Neuron (in vitro differentiated cells): Measurements from ENCODE around the gene ZNF821.
A peak's percentile ranks its signal among the peaks of the same experiment; 100 is the strongest.

ENCODE experiments used
- H2AFZ ChIP-seq: one replicate; pipeline ENCODE4 v1.6.1; 2013; ENCODE audit warnings: low read depth, mild to moderate bottlenecking, inconsistent platforms, low read length, moderate library complexity
- H3K27me3 ChIP-seq: one replicate; pipeline ENCODE4 v1.6.1; 2013; ENCODE audit warnings: low read length; ENCODE audit not compliant: insufficient read depth
- H3K36me3 ChIP-seq: one replicate; pipeline ENCODE4 v1.6.1; 2013; ENCODE audit warnings: low read length; ENCODE audit not compliant: insufficient read depth
- H3K4me1 ChIP-seq: one replicate; pipeline ENCODE4 v1.6.1; 2013; ENCODE audit warnings: low read length; ENCODE audit not compliant: insufficient read depth
- H3K4me3 ChIP-seq: 2 replicates; pipeline ENCODE4 v1.5.1; 2013; ENCODE audit warnings: mild to moderate bottlenecking, low read length, moderate library complexity
- H3K9me3 ChIP-seq: one replicate; pipeline ENCODE4 v1.6.1; 2013; ENCODE audit warnings: low read length

ZNF821 gene

GRCh38 chr16:71894921-71895678 lies 11.1 kb upstream of the ZNF821 start, which contains the start of gene IST1:
Gene IST1, plus strand, starts transcription at chr16:71895531. Its CDS starts 20,110 bp downstream, at chr16:71915641.
- H3K4me1 ChIP-seq, result peaks cover 13% of the 10 kb centered on the region
- H3K36me3 ChIP-seq, result peaks cover 13% of the 10 kb centered on the region
- peak within 1 kb of the TSS; percentile 69 for H3K4me3 ChIP-seq
- peak within 1 kb of the TSS; percentile 86 for H2AFZ ChIP-seq
- no peaks in the 10 kb centered on the region for H3K27me3 ChIP-seq
- H3K9me3 ChIP-seq, result no peaks in the 10 kb centered on the region

GRCh38 chr16:71894229-71894920 lies 10.4 kb upstream of the ZNF821 start:
- Histone ChIP-seq H3K4me1 (peaks cover 13% of the 10 kb centered on the region), H3K36me3 (peaks cover 13% of the 10 kb centered on the region), H2AFZ (peak overlapping the region; percentile 86), H3K9me3 (no peaks in the 10 kb centered on the region), H3K27me3 (no peaks in the 10 kb centered on the region), H3K4me3 (peak overlapping the region; percentile 69)

DNA sequence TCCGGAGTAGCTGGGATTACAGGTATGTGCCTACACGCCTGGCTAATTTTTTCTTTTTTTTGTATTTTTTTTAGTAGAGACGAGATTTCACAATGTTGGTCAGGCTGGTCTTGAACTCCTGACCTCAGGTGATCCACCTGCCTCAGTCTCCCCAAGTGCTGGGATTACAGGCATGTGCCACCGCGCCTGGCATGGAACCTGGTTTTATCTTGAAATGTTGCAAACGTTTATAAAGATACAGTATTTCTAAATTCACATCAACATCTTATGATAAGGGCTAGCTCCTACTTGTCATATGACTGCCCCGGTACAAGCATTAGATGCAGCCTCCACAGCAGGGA lies 9.9 kb upstream of the ZNF821 start:
- Histone ChIP-seq H3K4me3 (peak overlapping the region; percentile 69), H3K27me3 (no peaks in the 10 kb centered on the region), H3K9me3 (no peaks in the 10 kb centered on the region), H3K36me3 (peaks cover 13% of the 10 kb centered on the region), H2AFZ (peak overlapping the region; percentile 86), H3K4me1 (peaks cover 13% of the 10 kb centered on the region)

- Histone ChIP-seq H3K36me3 (no peaks in the 10 kb centered on the region), H3K4me1 (peaks cover 6% of the 10 kb centered on the region), H3K9me3 (no peaks in the 10 kb centered on the region), H3K27me3 (no peaks in the 10 kb centered on the region), H2AFZ (no peak overlapping the region), H3K4me3 (no peak overlapping the region)
Measured at GRCh38 chr16:71889147-71889546, 5.2 kb upstream of the ZNF821 start.

DNA sequence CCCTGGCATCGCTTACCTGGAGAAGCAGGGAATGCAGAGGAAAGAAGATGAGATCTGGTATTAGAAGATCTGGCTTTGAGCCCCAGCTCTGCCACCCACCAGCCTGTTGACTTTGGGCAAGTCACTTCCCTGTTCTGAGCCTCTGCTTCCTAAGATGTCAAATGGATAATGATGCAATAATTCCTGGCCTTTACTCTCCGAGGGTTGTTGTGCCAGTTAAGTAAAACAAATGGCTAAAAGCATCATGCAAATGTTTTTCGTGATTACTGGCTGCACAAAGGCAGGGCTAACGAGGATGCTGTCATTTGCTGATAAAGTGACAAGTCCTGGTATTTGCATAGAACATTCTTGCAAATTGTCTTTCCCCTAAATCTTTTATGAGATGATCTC lies 1.3 kb upstream of the ZNF821 start:
- H3K4me3 ChIP-seq, result peak overlapping the region; percentile 8

DNA sequence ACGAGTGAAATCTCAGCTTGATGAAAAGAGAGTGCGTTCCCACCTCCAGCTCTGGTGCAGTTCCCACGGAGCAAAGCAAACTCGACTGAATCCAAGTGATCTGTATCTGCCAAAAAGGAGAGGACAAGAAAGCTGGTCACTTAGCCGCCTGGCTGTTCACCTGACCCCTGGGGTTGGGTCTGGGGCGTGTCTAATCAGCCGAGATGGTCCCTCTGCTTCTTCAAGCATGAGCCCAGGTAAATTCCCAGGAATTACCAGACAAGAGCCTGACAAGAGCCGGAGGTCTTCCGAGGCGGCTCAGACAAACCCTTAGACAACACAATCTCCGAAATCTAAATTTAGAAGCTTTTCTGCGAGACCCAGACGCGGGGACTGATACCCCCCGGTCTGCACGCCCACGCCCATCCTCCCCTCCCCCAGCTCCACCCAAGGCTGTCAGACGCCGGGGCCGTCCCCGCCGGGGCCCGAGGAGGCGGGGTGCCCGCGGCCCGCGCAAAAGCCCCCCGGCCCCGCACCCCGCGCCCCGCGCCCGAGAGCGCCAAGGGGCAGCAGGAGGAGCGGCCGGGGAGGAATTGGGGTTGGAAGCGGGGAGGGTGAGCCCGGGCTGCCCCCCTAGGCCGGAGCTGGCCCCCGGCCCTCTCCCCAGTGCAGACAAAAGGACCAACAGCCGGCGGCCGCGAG lies 674 bp downstream of the ZNF821 start:
- H3K9me3 ChIP-seq, result no peaks in the 10 kb centered on the region
- H3K4me1 ChIP-seq, result peaks cover 12% of the 10 kb centered on the region
- peaks cover 32% of the 10 kb centered on the region for H3K36me3 ChIP-seq
- peak overlapping the region; percentile 97 for H3K4me3 ChIP-seq
- peak overlapping the region; percentile 100 for H2AFZ ChIP-seq
- no peaks in the 10 kb centered on the region for H3K27me3 ChIP-seq

More for the DNA sequence above, 1.3 kb upstream of the ZNF821 start:
- Histone ChIP-seq H3K36me3 (peaks cover 12% of the 10 kb centered on the region), H3K4me1 (peaks cover 12% of the 10 kb centered on the region), H3K9me3 (no peaks in the 10 kb centered on the region), H2AFZ (no peak overlapping the region), H3K27me3 (no peaks in the 10 kb centered on the region)

DNA sequence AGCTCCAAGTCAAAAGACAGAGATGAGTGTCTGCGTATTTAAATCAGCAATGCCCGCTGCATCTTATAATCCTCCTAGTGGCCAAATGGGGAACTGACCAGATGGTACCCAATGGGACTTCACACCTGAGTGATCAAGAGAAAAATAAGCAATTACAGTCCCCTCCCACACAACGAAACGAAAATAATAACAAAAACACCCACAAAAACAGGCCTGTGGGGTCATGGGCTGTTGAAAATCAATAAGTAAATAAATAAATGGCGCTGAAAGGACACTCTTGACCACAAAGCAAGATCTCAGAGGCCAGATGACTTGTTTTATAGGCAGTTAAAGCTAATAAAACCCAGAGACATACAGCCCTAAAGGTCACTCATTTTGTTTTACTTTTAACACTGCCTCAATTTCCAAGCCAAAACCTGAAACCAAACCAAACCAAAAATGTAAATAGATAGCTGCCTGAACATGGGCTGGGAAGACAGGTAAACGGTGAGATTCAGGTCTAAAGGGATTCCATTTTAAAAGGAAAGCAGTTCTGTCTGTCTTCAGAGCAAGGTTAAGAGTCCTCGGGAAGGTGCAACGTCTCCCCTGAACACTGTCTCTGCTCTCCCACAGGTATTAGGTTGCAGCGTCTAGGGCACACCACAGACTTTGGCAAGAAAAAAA lies 1.3 kb downstream of the ZNF821 start:
- Histone ChIP-seq H3K4me1 (peaks cover 12% of the 10 kb centered on the region), H3K36me3 (peaks cover 37% of the 10 kb centered on the region), H2AFZ (no peak overlapping the region), H3K4me3 (peak overlapping the region; percentile 97), H3K9me3 (no peaks in the 10 kb centered on the region), H3K27me3 (no peaks in the 10 kb centered on the region)

DNA sequence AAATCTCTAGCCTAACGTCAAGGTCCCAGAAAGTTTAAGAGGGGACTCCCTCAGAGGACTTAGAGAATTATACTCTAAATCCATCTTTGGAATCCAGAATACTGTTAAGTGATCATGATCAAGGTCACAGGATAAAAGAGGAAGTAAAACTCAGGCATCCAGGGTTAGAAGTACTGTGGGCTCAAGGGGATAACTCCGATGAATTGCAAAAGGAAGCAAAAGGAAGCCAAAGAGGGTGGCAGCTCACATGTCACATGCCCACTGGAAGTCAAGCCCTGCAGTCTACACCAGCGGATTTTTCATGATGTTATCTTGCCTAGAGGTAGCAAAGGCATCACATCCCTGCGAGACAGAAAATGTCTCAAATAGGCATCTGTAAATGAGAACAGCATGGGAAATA lies 3.8 kb downstream of the ZNF821 start:
- Histone ChIP-seq H3K4me3 (no peak overlapping the region), H2AFZ (no peak overlapping the region), H3K36me3 (peaks cover 54% of the 10 kb centered on the region), H3K27me3 (no peaks in the 10 kb centered on the region), H3K9me3 (no peaks in the 10 kb centered on the region), H3K4me1 (peaks cover 12% of the 10 kb centered on the region)

GRCh38 chr16:71878911-71879310 lies 5.1 kb downstream of the ZNF821 start:
- H3K36me3 ChIP-seq, result peaks cover 63% of the 10 kb centered on the region
- H3K27me3 ChIP-seq, result no peaks in the 10 kb centered on the region
- no peak overlapping the region for H2AFZ ChIP-seq
- no peak overlapping the region for H3K4me3 ChIP-seq
- H3K9me3 ChIP-seq, result no peaks in the 10 kb centered on the region
- H3K4me1 ChIP-seq, result peaks cover 12% of the 10 kb centered on the region

- Histone ChIP-seq H3K9me3 (no peaks in the 10 kb centered on the region), H3K4me3 (no peak overlapping the region), H3K4me1 (no peaks in the 10 kb centered on the region), H3K36me3 (peaks cover 66% of the 10 kb centered on the region), H3K27me3 (no peaks in the 10 kb centered on the region), H2AFZ (no peak overlapping the region)
Measured at GRCh38 chr16:71873199-71873598, 10.8 kb downstream of the ZNF821 start.

GRCh38 chr16:71870818-71871217 lies 13.2 kb downstream of the ZNF821 start:
- Histone ChIP-seq H3K4me3 (no peak overlapping the region), H3K9me3 (no peaks in the 10 kb centered on the region), H3K36me3 (peaks cover 64% of the 10 kb centered on the region), H2AFZ (no peak overlapping the region), H3K4me1 (no peaks in the 10 kb centered on the region), H3K27me3 (no peaks in the 10 kb centered on the region)

- Histone ChIP-seq H2AFZ (no peak overlapping the region), H3K9me3 (no peaks in the 10 kb centered on the region), H3K36me3 (peaks cover 70% of the 10 kb centered on the region), H3K27me3 (no peaks in the 10 kb centered on the region), H3K4me3 (no peak overlapping the region), H3K4me1 (no peaks in the 10 kb centered on the region)
Measured at GRCh38 chr16:71869089-71869488, 14.9 kb downstream of the ZNF821 start.

DNA sequence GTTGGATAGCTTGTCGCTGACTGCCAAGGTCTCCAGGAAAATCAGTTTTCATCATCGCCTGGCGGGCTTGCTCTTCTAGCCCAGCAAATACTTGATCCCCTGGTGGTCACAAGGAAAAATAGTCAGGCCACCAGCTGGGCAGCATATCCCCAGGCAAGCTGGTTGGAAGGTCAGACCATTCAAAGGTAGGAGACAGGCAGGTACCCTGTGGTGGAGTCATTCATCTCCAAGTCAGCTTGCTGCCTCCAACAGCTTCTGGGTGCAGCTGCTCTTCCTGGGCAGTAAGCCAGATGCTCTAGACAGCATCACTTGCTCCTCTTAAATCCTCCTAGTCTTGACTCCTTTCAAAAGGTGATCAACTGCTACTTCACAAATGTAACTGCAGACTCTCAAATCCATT lies 16.0 kb downstream of the ZNF821 start:
- Histone ChIP-seq H3K27me3 (no peaks in the 10 kb centered on the region), H3K9me3 (no peaks in the 10 kb centered on the region), H3K4me1 (no peaks in the 10 kb centered on the region), H3K4me3 (no peak overlapping the region), H2AFZ (no peak overlapping the region), H3K36me3 (peaks cover 74% of the 10 kb centered on the region)
